ENCODE results near the gene MINDY2. TPM values are rescaled to one million over a fixed set of nuclear protein-coding genes. Genes with fewer than 3 reads are reported as not detected.
"Not testable (repeated sequence)": the region's sequence is repeated elsewhere in the genome, so short reads cannot be mapped to it uniquely, and the experiment has no call there.

MINDY2 gene
- total RNA-seq, 1 donor from 2014 or later, result 20.9 TPM

DNA sequence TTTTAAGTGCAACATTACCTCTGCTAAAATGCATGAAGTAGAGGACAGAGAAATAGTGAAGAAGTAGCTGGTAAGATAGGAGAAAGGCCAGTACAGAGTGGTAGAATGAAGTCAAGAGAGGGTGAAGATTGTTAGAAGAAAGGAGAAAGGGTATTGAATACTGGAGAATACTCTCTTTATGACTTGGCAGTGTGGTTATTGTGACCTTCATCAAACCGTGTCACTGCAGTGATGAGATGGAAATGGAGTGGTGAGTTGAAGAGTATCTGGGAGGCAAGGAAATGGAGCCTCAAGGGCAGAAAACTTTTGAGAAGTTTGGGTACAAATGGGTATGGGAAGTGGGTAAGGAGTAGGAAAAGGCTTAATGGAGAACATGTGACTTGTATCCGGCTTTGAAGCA is 24.7 kb downstream of the MINDY2 start:
- H3K27ac Mint-ChIP-seq (ENCODE audit: unreplicated experiment), result no peak overlapping the region
- no peak overlapping the region for H3K4me3 Mint-ChIP-seq (ENCODE audit: unreplicated experiment)
- no peaks in the 10 kb centered on the region for H3K27me3 Mint-ChIP-seq (ENCODE audit: low read depth, unreplicated experiment)

DNA sequence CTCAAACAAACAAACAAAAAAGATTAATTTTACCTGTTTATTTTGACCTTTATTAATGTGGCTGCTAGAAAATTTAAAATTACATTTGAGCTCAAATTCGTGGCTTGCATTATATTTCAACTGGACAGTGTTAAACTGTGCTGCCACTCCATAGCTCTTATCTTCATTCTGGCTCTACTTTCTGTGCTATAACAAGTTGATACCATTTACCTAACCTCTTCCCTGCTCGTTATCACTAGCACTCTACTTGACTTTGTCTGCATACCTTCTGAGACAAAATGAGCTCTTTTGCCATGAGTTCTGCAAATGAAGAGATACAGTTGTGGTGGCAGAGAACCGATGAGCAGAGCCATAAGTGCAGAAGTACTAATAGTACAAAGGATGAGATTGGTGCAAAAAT is 26.4 kb downstream of the MINDY2 start:
- H3K36me3 ChIP-seq (ENCODE audit: insufficient read depth, low read length), result no peaks in the 10 kb centered on the region
- no peak overlapping the region for H2AFZ ChIP-seq (ENCODE audit: low read depth, low read length)
- H3K27me3 Mint-ChIP-seq (ENCODE audit: low read depth, unreplicated experiment), result no peaks in the 10 kb centered on the region
- no peak for FAIRE-seq
- H3K27ac Mint-ChIP-seq (ENCODE audit: unreplicated experiment), result no peak overlapping the region
- TF ChIP-seq, protein P1, sequence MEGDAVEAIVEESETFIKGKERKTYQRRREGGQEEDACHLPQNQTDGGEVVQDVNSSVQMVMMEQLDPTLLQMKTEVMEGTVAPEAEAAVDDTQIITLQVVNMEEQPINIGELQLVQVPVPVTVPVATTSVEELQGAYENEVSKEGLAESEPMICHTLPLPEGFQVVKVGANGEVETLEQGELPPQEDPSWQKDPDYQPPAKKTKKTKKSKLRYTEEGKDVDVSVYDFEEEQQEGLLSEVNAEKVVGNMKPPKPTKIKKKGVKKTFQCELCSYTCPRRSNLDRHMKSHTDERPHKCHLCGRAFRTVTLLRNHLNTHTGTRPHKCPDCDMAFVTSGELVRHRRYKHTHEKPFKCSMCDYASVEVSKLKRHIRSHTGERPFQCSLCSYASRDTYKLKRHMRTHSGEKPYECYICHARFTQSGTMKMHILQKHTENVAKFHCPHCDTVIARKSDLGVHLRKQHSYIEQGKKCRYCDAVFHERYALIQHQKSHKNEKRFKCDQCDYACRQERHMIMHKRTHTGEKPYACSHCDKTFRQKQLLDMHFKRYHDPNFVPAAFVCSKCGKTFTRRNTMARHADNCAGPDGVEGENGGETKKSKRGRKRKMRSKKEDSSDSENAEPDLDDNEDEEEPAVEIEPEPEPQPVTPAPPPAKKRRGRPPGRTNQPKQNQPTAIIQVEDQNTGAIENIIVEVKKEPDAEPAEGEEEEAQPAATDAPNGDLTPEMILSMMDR (IDR thresholded peaks at IDR 0.05; ENCODE audit: insufficient read depth, low read depth, low read length), result no peak
- no peak for TF ChIP-seq EZH2 (IDR thresholded peaks at IDR 0.05; ENCODE audit: insufficient read depth, low read length)
- no peaks in the 10 kb centered on the region for H3K27me3 ChIP-seq (ENCODE audit: insufficient read depth, low read length)
- H3K4me3 Mint-ChIP-seq (ENCODE audit: unreplicated experiment), result no peak overlapping the region
- peaks cover 16% of the 10 kb centered on the region for H4K20me1 ChIP-seq (ENCODE audit: insufficient read depth, low read length)
- H3K36me3 Mint-ChIP-seq (ENCODE audit: low read depth, unreplicated experiment), result peaks cover 2% of the 10 kb centered on the region
- no peak overlapping the region for H3K9ac ChIP-seq (ENCODE audit: low read length)
- H3K27ac ChIP-seq (ENCODE audit: low read depth, low read length), result no peak overlapping the region
- no peaks in the 10 kb centered on the region for H3K4me1 ChIP-seq (ENCODE audit: insufficient read depth, low read length)
- H3K4me2 ChIP-seq (ENCODE audit: low read length), result no peak overlapping the region
- H3K4me1 Mint-ChIP-seq (ENCODE audit: low read depth, unreplicated experiment), result peaks cover 10% of the 10 kb centered on the region
- no peak overlapping the region for H3K4me3 ChIP-seq (ENCODE audit: insufficient read depth, low read depth, low read length)
- no peaks in the 10 kb centered on the region for H3K9me3 ChIP-seq (ENCODE audit: insufficient read depth, low read depth, low read length)
- no peak for DNase-seq (ENCODE audit: low read depth)
- no peaks in the 10 kb centered on the region for H3K9me3 Mint-ChIP-seq (ENCODE audit: unreplicated experiment)
- H3K79me2 ChIP-seq (ENCODE audit: insufficient read depth, low read length), result peaks cover 8% of the 10 kb centered on the region

More for the DNA sequence above, 24.7 kb downstream of the MINDY2 start:
- Histone ChIP-seq H3K4me3 (ENCODE audit: insufficient read depth, low read depth, low read length) (no peak overlapping the region), H3K4me1 (ENCODE audit: insufficient read depth, low read length) (no peaks in the 10 kb centered on the region), H3K36me3 (ENCODE audit: insufficient read depth, low read length) (no peaks in the 10 kb centered on the region), H3K9me3 (ENCODE audit: insufficient read depth, low read depth, low read length) (no peaks in the 10 kb centered on the region), H3K27me3 (ENCODE audit: insufficient read depth, low read length) (no peaks in the 10 kb centered on the region), H4K20me1 (ENCODE audit: insufficient read depth, low read length) (peaks cover 16% of the 10 kb centered on the region), H3K9ac (ENCODE audit: low read length) (no peak overlapping the region), H3K79me2 (ENCODE audit: insufficient read depth, low read length) (peaks cover 8% of the 10 kb centered on the region), H2AFZ (ENCODE audit: low read depth, low read length) (no peak overlapping the region), H3K27ac (ENCODE audit: low read depth, low read length) (no peak overlapping the region), H3K4me2 (ENCODE audit: low read length) (no peak overlapping the region)
- DNase-seq (ENCODE audit: low read depth) (no peak), FAIRE-seq (no peak)
- Mint-ChIP-seq H3K4me1 (ENCODE audit: low read depth, unreplicated experiment) (peaks cover 10% of the 10 kb centered on the region), H3K36me3 (ENCODE audit: low read depth, unreplicated experiment) (peaks cover 8% of the 10 kb centered on the region), H3K9me3 (ENCODE audit: unreplicated experiment) (no peaks in the 10 kb centered on the region)
- no peak for TF ChIP-seq EZH2 (IDR thresholded peaks at IDR 0.05; ENCODE audit: insufficient read depth, low read length)
- TF ChIP-seq, protein P1 (IDR thresholded peaks at IDR 0.05; ENCODE audit: insufficient read depth, low read depth, low read length), result no peak

- no peak for TF ChIP-seq EZH2 (IDR thresholded peaks at IDR 0.05; ENCODE audit: insufficient read depth, low read length)
- TF ChIP-seq, protein P1 (IDR thresholded peaks at IDR 0.05; ENCODE audit: insufficient read depth, low read depth, low read length), result no peak
- Histone ChIP-seq H3K79me2 (ENCODE audit: insufficient read depth, low read length) (no peaks in the 10 kb centered on the region), H3K9ac (ENCODE audit: low read length) (no peak overlapping the region), H3K36me3 (ENCODE audit: insufficient read depth, low read length) (peaks cover 2% of the 10 kb centered on the region), H2AFZ (ENCODE audit: low read depth, low read length) (no peak overlapping the region), H3K4me3 (ENCODE audit: insufficient read depth, low read depth, low read length) (no peak overlapping the region), H3K27ac (ENCODE audit: low read depth, low read length) (no peak overlapping the region), H3K4me1 (ENCODE audit: insufficient read depth, low read length) (no peaks in the 10 kb centered on the region), H3K4me2 (ENCODE audit: low read length) (no peak overlapping the region), H3K27me3 (ENCODE audit: insufficient read depth, low read length) (no peaks in the 10 kb centered on the region), H3K9me3 (ENCODE audit: insufficient read depth, low read depth, low read length) (no peaks in the 10 kb centered on the region), H4K20me1 (ENCODE audit: insufficient read depth, low read length) (peaks cover 4% of the 10 kb centered on the region)
- H3K4me3 Mint-ChIP-seq (ENCODE audit: unreplicated experiment), result no peak overlapping the region
- no peak overlapping the region for H3K27ac Mint-ChIP-seq (ENCODE audit: unreplicated experiment)
- FAIRE-seq (no peak), DNase-seq (ENCODE audit: low read depth) (no peak)
- no peaks in the 10 kb centered on the region for H3K27me3 Mint-ChIP-seq (ENCODE audit: low read depth, unreplicated experiment)
- H3K4me1 Mint-ChIP-seq (ENCODE audit: low read depth, unreplicated experiment), result no peaks in the 10 kb centered on the region
- no peaks in the 10 kb centered on the region for H3K9me3 Mint-ChIP-seq (ENCODE audit: unreplicated experiment)
- H3K36me3 Mint-ChIP-seq (ENCODE audit: low read depth, unreplicated experiment), result no peaks in the 10 kb centered on the region
Measured at GRCh38 chr15:58805095-58805494, 34.0 kb downstream of the MINDY2 start.

- not testable (repeated sequence) for H3K9me3 ChIP-seq (ENCODE audit: insufficient read depth, low read depth, low read length); H3K79me2 ChIP-seq (ENCODE audit: insufficient read depth, low read length); H3K36me3 ChIP-seq (ENCODE audit: insufficient read depth, low read length); H2AFZ ChIP-seq (ENCODE audit: low read depth, low read length); H3K9me3 Mint-ChIP-seq (ENCODE audit: unreplicated experiment); H3K4me2 ChIP-seq (ENCODE audit: low read length); H3K9ac ChIP-seq (ENCODE audit: low read length); H3K4me1 Mint-ChIP-seq (ENCODE audit: low read depth, unreplicated experiment); H3K4me1 ChIP-seq (ENCODE audit: insufficient read depth, low read length); H3K27me3 Mint-ChIP-seq (ENCODE audit: low read depth, unreplicated experiment); FAIRE-seq; DNase-seq (ENCODE audit: low read depth); H3K27ac Mint-ChIP-seq (ENCODE audit: unreplicated experiment); H3K36me3 Mint-ChIP-seq (ENCODE audit: low read depth, unreplicated experiment); H3K4me3 Mint-ChIP-seq (ENCODE audit: unreplicated experiment); H3K4me3 ChIP-seq (ENCODE audit: insufficient read depth, low read depth, low read length); H3K27ac ChIP-seq (ENCODE audit: low read depth, low read length); H4K20me1 ChIP-seq (ENCODE audit: insufficient read depth, low read length); H3K27me3 ChIP-seq (ENCODE audit: insufficient read depth, low read length)
Measured at GRCh38 chr15:58823267-58823666, 52.2 kb downstream of the MINDY2 start.

All from astrocyte (in vitro differentiated cells and primary cell).